Inflammatory macrophage (primary cell): Measurements from ENCODE around the gene GGA2.
"Not testable (repeated sequence)": the region's sequence is repeated elsewhere in the genome, so short reads cannot be mapped to it uniquely, and the experiment has no call there.

Experiments used
- DNase-seq, 2 donors: peaks; one replicate each; pipeline ENCODE4 v3.0.0-alpha.2; 2020 to 2022
- total RNA-seq, 18 experiments: gene quantifications; one replicate each; lab custom pipeline; 2026; ENCODE audit warnings: mixed read lengths in 6 of 18, inconsistent platforms in 2 of 18; lab: John Stamatoyannopoulos, UW

GGA2 gene
- total RNA-seq, result 20.2 to 184 (median 107) reads per million in 18 experiments

GRCh38 chr16:23510164-23510914 lies at the start of gene GGA2:
Gene GGA2, minus strand, starts transcription at chr16:23510494. Its CDS starts 83 bp downstream, at chr16:23510411.
- DNase-seq, result peak; percentile 76 to 85

- peak in 1 of 2 donors; percentile 40 for DNase-seq
These were observed 47.7 kb upstream of the GGA2 start for GRCh38 chr16:23557779-23558702.

GRCh38 chr16:23556881-23557778 lies 46.8 kb upstream of the GGA2 start, which contains the start of the genes EARS2 and UBFD1:
Gene EARS2, minus strand, starts transcription at chr16:23557350. Its CDS starts 7 bp downstream, at chr16:23557343.
Gene UBFD1, plus strand, starts transcription at chr16:23557727. Its CDS starts 16 bp downstream, at chr16:23557743.
- peak; percentile 98 to 99 for DNase-seq

- no peak for DNase-seq
These were observed 44.2 kb upstream of the GGA2 start for GRCh38 chr16:23554536-23554935.

- no peak for DNase-seq
These were observed 41.9 kb upstream of the GGA2 start for GRCh38 chr16:23552161-23552560.

GRCh38 chr16:23549938-23550337 lies 39.6 kb upstream of the GGA2 start:
- no peak for DNase-seq

- no peak for DNase-seq
These were observed 34.1 kb upstream of the GGA2 start for GRCh38 chr16:23544436-23544835.

GRCh38 chr16:23540817-23541178 lies 30.5 kb upstream of the GGA2 start:
- DNase-seq, result not testable (repeated sequence)

- no peak for DNase-seq
These were observed 29.9 kb upstream of the GGA2 start for GRCh38 chr16:23539984-23540816.

- no peak for DNase-seq
These were observed 28.6 kb upstream of the GGA2 start for GRCh38 chr16:23538919-23539278.

- no peak for DNase-seq
These were observed 27.1 kb upstream of the GGA2 start for GRCh38 chr16:23537390-23537789.

GRCh38 chr16:23535901-23536300 lies 25.6 kb upstream of the GGA2 start:
- no peak for DNase-seq

GRCh38 chr16:23534868-23535860 lies 24.9 kb upstream of the GGA2 start:
- DNase-seq, result no peak

- DNase-seq, result no peak
These were observed 22.2 kb upstream of the GGA2 start for GRCh38 chr16:23532448-23532847.

- no peak for DNase-seq
These were observed 19.8 kb upstream of the GGA2 start for GRCh38 chr16:23530062-23530461.

- DNase-seq, result peak; percentile 85 to 86
These were observed 18.5 kb upstream of the GGA2 start for GRCh38 chr16:23528644-23529310.

GRCh38 chr16:23527961-23528643 lies 17.8 kb upstream of the GGA2 start:
- no peak for DNase-seq

GRCh38 chr16:23524886-23525285 lies 14.6 kb upstream of the GGA2 start:
- no peak for DNase-seq

- DNase-seq, result no peak
These were observed 13.6 kb upstream of the GGA2 start for GRCh38 chr16:23523876-23524385.
